CMK (cell line): ENCODE results near the gene RNF148.
"Not testable (repeated sequence)": the region's sequence is repeated elsewhere in the genome, so short reads cannot be mapped to it uniquely, and the experiment has no call there.

ENCODE experiments used
- DNase-seq: peaks from one replicate; pipeline ENCODE4 v3.0.0-alpha.2; 2010; ENCODE audit warnings: low read depth

The RNF148 gene

GRCh38 chr7:122691569-122692235 is 11.0 kb downstream of the RNF148 start:
- DNase-seq: no peak

- DNase-seq: no peak
Measured at GRCh38 chr7:122689346-122690109, 13.2 kb downstream of the RNF148 start.

GRCh38 chr7:122688400-122688998 is 14.2 kb downstream of the RNF148 start:
- DNase-seq: no peak

GRCh38 chr7:122686360-122686878 is 16.3 kb downstream of the RNF148 start:
- no peak for DNase-seq

- DNase-seq: no peak
Measured at GRCh38 chr7:122684504-122684903, 18.2 kb downstream of the RNF148 start.

- DNase-seq: no peak
Measured at GRCh38 chr7:122682815-122683550, 19.7 kb downstream of the RNF148 start.

GRCh38 chr7:122681186-122681585 is 21.5 kb downstream of the RNF148 start:
- DNase-seq: not testable (repeated sequence)

GRCh38 chr7:122679813-122680212 is 22.9 kb downstream of the RNF148 start:
- no peak for DNase-seq

- DNase-seq: not testable (repeated sequence)
Measured at GRCh38 chr7:122679269-122679709, 23.4 kb downstream of the RNF148 start.

- no peak for DNase-seq
Measured at GRCh38 chr7:122677149-122677548, 25.6 kb downstream of the RNF148 start.

GRCh38 chr7:122676466-122676865 is 26.3 kb downstream of the RNF148 start:
- no peak for DNase-seq

GRCh38 chr7:122675621-122676020 is 27.1 kb downstream of the RNF148 start:
- DNase-seq: no peak

GRCh38 chr7:122675011-122675410 is 27.7 kb downstream of the RNF148 start:
- no peak for DNase-seq

GRCh38 chr7:122674502-122674901 is 28.2 kb downstream of the RNF148 start:
- no peak for DNase-seq

- DNase-seq: no peak
Measured at GRCh38 chr7:122673951-122674350, 28.8 kb downstream of the RNF148 start.

- DNase-seq: no peak
Measured at GRCh38 chr7:122672536-122672935, 30.2 kb downstream of the RNF148 start.

GRCh38 chr7:122663733-122664132 is 39.0 kb downstream of the RNF148 start:
- DNase-seq: no peak

GRCh38 chr7:122658856-122659255 is 43.9 kb downstream of the RNF148 start:
- DNase-seq: no peak

GRCh38 chr7:122653685-122654084 is 49.0 kb downstream of the RNF148 start:
- DNase-seq: no peak

- no peak for DNase-seq
Measured at GRCh38 chr7:122652876-122653275, 49.8 kb downstream of the RNF148 start.
